Glutamatergic neuron (in vitro differentiated cells): ENCODE data around the gene P3H3. TPM values are rescaled to one million over a fixed set of nuclear protein-coding genes. Genes with fewer than 3 reads are reported as not detected.

Experiments
- DNase-seq: peaks from one replicate; pipeline ENCODE4 v3.0.0; 2022
- H3K27ac Mint-ChIP-seq: one replicate; pipeline ENCODE4 v1.8.0; 2020; ENCODE audit warnings: mild to moderate bottlenecking, mixed read lengths, inconsistent platforms; ENCODE audit not compliant: unreplicated experiment
- H3K27me3 Mint-ChIP-seq: one replicate; pipeline ENCODE4 v1.8.0; 2020; ENCODE audit warnings: mild to moderate bottlenecking, moderate library complexity, mixed read lengths, inconsistent platforms; ENCODE audit not compliant: unreplicated experiment
- H3K36me3 Mint-ChIP-seq: one replicate; pipeline ENCODE4 v1.8.0; 2020; ENCODE audit warnings: mild to moderate bottlenecking, mixed read lengths, inconsistent platforms; ENCODE audit not compliant: unreplicated experiment
- H3K4me1 Mint-ChIP-seq: one replicate; pipeline ENCODE4 v1.8.0; 2020; ENCODE audit warnings: mild to moderate bottlenecking, low read depth, mixed read lengths, inconsistent platforms; ENCODE audit not compliant: unreplicated experiment
- H3K4me3 Mint-ChIP-seq: one replicate; pipeline ENCODE4 v1.8.0; 2020; ENCODE audit warnings: mild to moderate bottlenecking, mixed read lengths, inconsistent platforms; ENCODE audit not compliant: unreplicated experiment
- H3K9me3 Mint-ChIP-seq: one replicate; pipeline ENCODE4 v1.8.0; 2020; ENCODE audit warnings: mild to moderate bottlenecking, moderate library complexity, mixed read lengths, inconsistent platforms; ENCODE audit not compliant: unreplicated experiment
- total RNA-seq: library from RNA; stranded (reverse); fragmentation: NEBNext Ultra II Directional; extraction: Animal tissue kit (Norgen Biotek cat#: 25700); gene quantifications from one replicate; pipeline ENCODE4 v1.2.1, GENCODE V29; 2021; ENCODE audit not compliant: unreplicated experiment
- TF ChIP-seq, protein P1 (sequence below): fragments of 200-600 bp; sonication (generic); IDR thresholded peaks from one replicate; pipeline ENCODE4 v1.5.0; 2021; ENCODE audit not compliant: partially characterized antibody, unreplicated experiment

Gene P3H3
- total RNA-seq, 1 donor from 2014 or later = 58.4 TPM

DNA sequence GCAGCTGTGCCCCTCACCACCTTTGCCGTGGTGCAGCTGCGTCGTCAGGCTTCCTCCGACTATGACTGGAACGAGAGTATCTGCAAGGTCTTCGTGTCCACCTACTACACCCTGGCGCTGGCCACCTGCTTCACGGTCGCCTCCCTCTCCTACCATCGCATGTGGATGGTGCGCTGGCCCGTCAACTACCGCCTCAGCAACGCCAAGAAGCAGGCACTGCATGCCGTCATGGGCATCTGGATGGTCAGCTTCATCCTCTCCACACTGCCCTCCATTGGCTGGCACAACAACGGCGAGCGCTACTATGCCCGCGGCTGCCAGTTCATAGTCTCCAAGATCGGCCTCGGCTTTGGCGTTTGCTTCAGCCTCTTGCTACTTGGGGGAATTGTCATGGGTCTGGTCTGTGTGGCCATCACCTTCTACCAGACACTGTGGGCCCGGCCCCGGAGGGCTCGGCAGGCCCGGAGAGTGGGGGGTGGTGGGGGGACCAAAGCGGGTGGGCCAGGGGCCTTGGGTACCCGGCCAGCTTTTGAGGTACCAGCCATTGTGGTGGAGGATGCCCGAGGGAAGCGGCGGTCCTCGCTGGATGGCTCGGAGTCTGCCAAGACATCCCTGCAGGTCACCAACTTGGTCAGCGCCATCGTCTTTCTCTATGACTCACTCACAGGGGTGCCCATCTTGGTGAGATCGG, 4.0 kb upstream of the P3H3 start:
- no peak for DNase-seq
- Mint-ChIP-seq H3K27ac (peak overlapping the region; percentile 98), H3K4me1 (peaks cover 44% of the 10 kb centered on the region), H3K4me3 (peak overlapping the region; percentile 88), H3K36me3 (peaks cover 7% of the 10 kb centered on the region), H3K27me3 (peaks cover 40% of the 10 kb centered on the region), H3K9me3 (peaks cover 34% of the 10 kb centered on the region)
- TF ChIP-seq, protein P1, sequence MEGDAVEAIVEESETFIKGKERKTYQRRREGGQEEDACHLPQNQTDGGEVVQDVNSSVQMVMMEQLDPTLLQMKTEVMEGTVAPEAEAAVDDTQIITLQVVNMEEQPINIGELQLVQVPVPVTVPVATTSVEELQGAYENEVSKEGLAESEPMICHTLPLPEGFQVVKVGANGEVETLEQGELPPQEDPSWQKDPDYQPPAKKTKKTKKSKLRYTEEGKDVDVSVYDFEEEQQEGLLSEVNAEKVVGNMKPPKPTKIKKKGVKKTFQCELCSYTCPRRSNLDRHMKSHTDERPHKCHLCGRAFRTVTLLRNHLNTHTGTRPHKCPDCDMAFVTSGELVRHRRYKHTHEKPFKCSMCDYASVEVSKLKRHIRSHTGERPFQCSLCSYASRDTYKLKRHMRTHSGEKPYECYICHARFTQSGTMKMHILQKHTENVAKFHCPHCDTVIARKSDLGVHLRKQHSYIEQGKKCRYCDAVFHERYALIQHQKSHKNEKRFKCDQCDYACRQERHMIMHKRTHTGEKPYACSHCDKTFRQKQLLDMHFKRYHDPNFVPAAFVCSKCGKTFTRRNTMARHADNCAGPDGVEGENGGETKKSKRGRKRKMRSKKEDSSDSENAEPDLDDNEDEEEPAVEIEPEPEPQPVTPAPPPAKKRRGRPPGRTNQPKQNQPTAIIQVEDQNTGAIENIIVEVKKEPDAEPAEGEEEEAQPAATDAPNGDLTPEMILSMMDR = no peak

DNA sequence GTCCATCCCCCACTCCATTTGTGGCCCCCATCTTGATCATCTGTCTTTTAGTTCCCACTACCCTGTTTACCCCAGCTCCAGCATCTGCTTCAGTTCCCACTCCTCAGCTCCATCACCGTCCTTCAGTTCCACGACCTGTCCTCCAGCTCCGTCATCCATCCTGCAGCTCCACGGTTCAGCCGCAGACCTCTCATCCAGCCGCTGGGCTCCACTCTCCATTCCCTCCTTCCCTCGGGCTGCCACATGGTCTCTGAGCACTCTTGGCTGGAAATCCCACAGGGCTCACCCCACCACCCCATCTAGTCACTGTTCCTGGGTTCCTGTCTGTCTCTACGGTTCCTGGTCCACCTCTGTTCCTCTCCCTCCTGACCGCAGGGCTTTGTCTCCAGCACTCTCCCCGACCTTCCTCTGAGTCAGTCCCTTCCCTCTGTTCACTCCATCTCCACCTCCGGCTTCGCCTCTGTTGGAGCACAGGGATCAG, 3.3 kb upstream of the P3H3 start:
- Mint-ChIP-seq H3K27ac (peak overlapping the region; percentile 98), H3K9me3 (peaks cover 33% of the 10 kb centered on the region), H3K4me3 (peak overlapping the region; percentile 88), H3K4me1 (peaks cover 37% of the 10 kb centered on the region), H3K27me3 (peaks cover 43% of the 10 kb centered on the region), H3K36me3 (peaks cover 7% of the 10 kb centered on the region)
- TF ChIP-seq, protein P1 = no peak
- DNase-seq = no peak

- Mint-ChIP-seq H3K36me3 (peaks cover 7% of the 10 kb centered on the region), H3K4me1 (peaks cover 36% of the 10 kb centered on the region), H3K9me3 (peaks cover 33% of the 10 kb centered on the region), H3K4me3 (peak overlapping the region; percentile 88), H3K27ac (peak overlapping the region; percentile 98), H3K27me3 (peaks cover 43% of the 10 kb centered on the region)
- peak; percentile 96 for DNase-seq
- TF ChIP-seq, protein P1 = peak; percentile 95
Observed at GRCh38 chr12:6825398-6826124, 2.6 kb upstream of the P3H3 start.

DNA sequence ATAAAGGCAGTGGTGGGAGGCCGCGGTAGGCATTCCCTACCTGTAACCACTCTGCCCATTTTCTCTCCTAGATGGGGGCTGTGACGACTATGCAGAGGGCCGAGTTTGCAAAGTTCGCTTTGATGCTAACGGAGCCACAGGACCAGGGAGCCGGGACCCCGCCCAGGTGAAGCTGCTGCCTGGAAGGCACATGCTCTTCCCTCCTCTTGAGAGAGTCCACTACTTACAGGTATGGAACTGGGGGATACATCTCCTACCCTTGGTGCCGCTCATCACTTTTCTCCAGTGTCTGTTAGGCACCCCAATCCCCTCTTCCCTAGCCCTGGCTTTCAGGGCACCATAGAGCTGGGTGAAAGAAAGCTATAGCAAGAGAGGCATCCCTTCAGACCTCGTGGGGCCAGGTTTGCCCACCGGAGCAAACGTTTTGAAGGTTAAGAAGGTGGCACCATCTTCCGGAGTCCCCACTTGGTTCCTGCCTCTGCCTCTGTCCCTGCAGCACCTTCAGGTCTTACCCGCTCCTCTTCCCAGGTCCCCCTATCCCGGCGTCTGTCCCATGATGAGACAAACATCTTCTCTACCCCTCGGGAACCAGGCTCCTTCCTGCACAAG, 2.0 kb upstream of the P3H3 start:
- H3K36me3 Mint-ChIP-seq = peaks cover 11% of the 10 kb centered on the region
- peaks cover 37% of the 10 kb centered on the region for H3K27me3 Mint-ChIP-seq
- no peak for DNase-seq
- TF ChIP-seq, protein P1 = no peak
- peak overlapping the region; percentile 76 for H3K4me3 Mint-ChIP-seq
- peaks cover 28% of the 10 kb centered on the region for H3K9me3 Mint-ChIP-seq
- peaks cover 35% of the 10 kb centered on the region for H3K4me1 Mint-ChIP-seq
- H3K27ac Mint-ChIP-seq = peak overlapping the region; percentile 98
